Skeletal muscle tissue (tissue), 4 donors: ENCODE results near the gene ASB16. TPM values are rescaled to one million over a fixed set of nuclear protein-coding genes. Genes with fewer than 3 reads are reported as not detected.
"Not testable (repeated sequence)": the region's sequence is repeated elsewhere in the genome, so short reads cannot be mapped to it uniquely, and the experiment has no call there.

ENCODE experiments used
- H3K27ac ChIP-seq: one replicate; pipeline ENCODE4 v1.7.0; 2013; ENCODE audit warnings: mild to moderate bottlenecking, low read depth, low read length, inconsistent platforms
- H3K27me3 ChIP-seq, 3 donors: one replicate each; pipeline ENCODE4 v1.7.0; 2013; ENCODE audit warnings: low read length in 3 of 3; ENCODE audit not compliant: control insufficient read depth in 3 of 3, insufficient read depth in 3 of 3
- H3K36me3 ChIP-seq, 3 donors: one replicate each; pipeline ENCODE4 v1.7.0; 2013; ENCODE audit warnings: low read length in 3 of 3; ENCODE audit not compliant: control insufficient read depth in 3 of 3, insufficient read depth in 3 of 3
- H3K4me1 ChIP-seq, 3 donors: one replicate each; pipeline ENCODE4 v1.7.0; 2013; ENCODE audit warnings: low read length in 3 of 3, mild to moderate bottlenecking in 3 of 3; ENCODE audit not compliant: control insufficient read depth in 3 of 3, insufficient read depth in 3 of 3
- H3K4me3 ChIP-seq, 3 donors: one replicate each; pipeline ENCODE4 v1.7.0; 2013; ENCODE audit warnings: low read length in 3 of 3
- H3K9ac ChIP-seq, 3 donors: one replicate each; pipeline ENCODE4 v1.7.0; 2013; ENCODE audit warnings: low read length in 3 of 3, mild to moderate bottlenecking in 3 of 3, moderate library complexity in 2 of 3, low read depth in 1 of 3
- H3K9me3 ChIP-seq, 3 donors: one replicate each; pipeline ENCODE4 v1.7.0; 2013; ENCODE audit warnings: low read length in 3 of 3; ENCODE audit not compliant: control insufficient read depth in 3 of 3
- total RNA-seq: library from RNA; depleted of rRNA; stranded (reverse); fragments of >200 nt; gene quantifications from one replicate; pipeline ENCODE4 v1.2.3, GENCODE V29; 2014
- donor health status: Osteomylitis.

Gene ASB16
- total RNA-seq, 1 donor from 2014 or later = 4.7 TPM

- not testable (repeated sequence) for H3K27me3 ChIP-seq, H3K4me1 ChIP-seq, H3K27ac ChIP-seq, H3K4me3 ChIP-seq, H3K9me3 ChIP-seq, H3K36me3 ChIP-seq, H3K9ac ChIP-seq
Measured at GRCh38 chr17:44131372-44131771, 39.1 kb upstream of the ASB16 start.

- no peak overlapping the region for H3K9ac ChIP-seq
- no peak overlapping the region for H3K27ac ChIP-seq
- no peak overlapping the region for H3K4me3 ChIP-seq
- no peaks in the 10 kb centered on the region for H3K27me3 ChIP-seq
- H3K36me3 ChIP-seq = no peaks in the 10 kb centered on the region
- H3K9me3 ChIP-seq = no peaks in the 10 kb centered on the region
- no peaks in the 10 kb centered on the region for H3K4me1 ChIP-seq
Measured at GRCh38 chr17:44132275-44132821, 38.2 kb upstream of the ASB16 start.

DNA sequence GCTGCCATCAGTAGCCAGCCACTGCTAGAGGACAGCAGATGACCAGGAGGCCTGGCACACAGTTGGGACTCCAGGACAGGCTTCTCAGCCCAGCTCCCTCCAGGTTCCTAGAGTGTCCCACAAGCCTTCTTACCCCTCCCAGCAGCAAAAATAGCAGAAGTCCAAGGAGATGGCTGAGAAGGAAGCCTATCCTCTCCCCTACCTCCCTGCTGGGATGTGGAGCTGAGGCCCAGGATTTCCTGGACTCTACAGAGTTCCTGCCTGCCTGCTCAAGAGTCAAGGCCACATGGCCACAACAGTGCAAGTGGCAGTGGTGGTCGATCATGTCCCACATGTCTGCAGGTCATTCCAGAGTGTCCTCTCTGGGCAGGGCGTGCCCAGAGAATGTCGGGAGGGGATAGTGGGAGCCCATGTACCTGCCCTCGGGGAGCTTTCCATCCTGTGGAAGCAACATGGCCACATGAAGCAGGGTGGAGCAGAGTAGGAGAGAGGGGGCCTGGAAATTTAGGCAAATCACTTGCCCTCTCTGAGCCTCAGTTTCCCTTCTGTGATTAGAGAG is 36.5 kb upstream of the ASB16 start:
- Histone ChIP-seq H3K27ac (no peak overlapping the region), H3K4me1 (peaks cover 6 to 7% (median 7%) of the 10 kb centered on the region in 3 donors), H3K27me3 (peaks cover 0 to 8% (median 0%) of the 10 kb centered on the region in 3 donors), H3K9ac (no peak overlapping the region), H3K36me3 (no peaks in the 10 kb centered on the region), H3K4me3 (no peak overlapping the region), H3K9me3 (no peaks in the 10 kb centered on the region)

- no peaks in the 10 kb centered on the region for H3K36me3 ChIP-seq
- H3K27me3 ChIP-seq = peaks cover 0 to 8% (median 0%) of the 10 kb centered on the region in 3 donors
- H3K4me3 ChIP-seq = no peak overlapping the region
Measured at GRCh38 chr17:44134752-44135568, 35.5 kb upstream of the ASB16 start.

GRCh38 chr17:44137891-44138709 is 32.4 kb upstream of the ASB16 start:
- Histone ChIP-seq H3K27me3 (peaks cover 0 to 8% (median 0%) of the 10 kb centered on the region in 3 donors), H3K4me1 (peaks cover 12 to 21% (median 17%) of the 10 kb centered on the region in 3 donors), H3K27ac (no peak overlapping the region), H3K4me3 (no peak overlapping the region), H3K9ac (peak overlapping the region in 2 of 3 donors; percentile 25 to 40), H3K9me3 (no peaks in the 10 kb centered on the region), H3K36me3 (no peaks in the 10 kb centered on the region)

More at GRCh38 chr17:44134752-44135568, 35.5 kb upstream of the ASB16 start:
- H3K9me3 ChIP-seq = no peaks in the 10 kb centered on the region
- H3K4me1 ChIP-seq = peaks cover 6 to 7% (median 7%) of the 10 kb centered on the region in 3 donors
- H3K9ac ChIP-seq = no peak overlapping the region
- no peak overlapping the region for H3K27ac ChIP-seq

GRCh38 chr17:44143921-44144320 is 26.6 kb upstream of the ASB16 start:
- H3K4me1 ChIP-seq = peaks cover 25 to 43% (median 33%) of the 10 kb centered on the region in 3 donors
- H3K9me3 ChIP-seq = not testable (repeated sequence)

DNA sequence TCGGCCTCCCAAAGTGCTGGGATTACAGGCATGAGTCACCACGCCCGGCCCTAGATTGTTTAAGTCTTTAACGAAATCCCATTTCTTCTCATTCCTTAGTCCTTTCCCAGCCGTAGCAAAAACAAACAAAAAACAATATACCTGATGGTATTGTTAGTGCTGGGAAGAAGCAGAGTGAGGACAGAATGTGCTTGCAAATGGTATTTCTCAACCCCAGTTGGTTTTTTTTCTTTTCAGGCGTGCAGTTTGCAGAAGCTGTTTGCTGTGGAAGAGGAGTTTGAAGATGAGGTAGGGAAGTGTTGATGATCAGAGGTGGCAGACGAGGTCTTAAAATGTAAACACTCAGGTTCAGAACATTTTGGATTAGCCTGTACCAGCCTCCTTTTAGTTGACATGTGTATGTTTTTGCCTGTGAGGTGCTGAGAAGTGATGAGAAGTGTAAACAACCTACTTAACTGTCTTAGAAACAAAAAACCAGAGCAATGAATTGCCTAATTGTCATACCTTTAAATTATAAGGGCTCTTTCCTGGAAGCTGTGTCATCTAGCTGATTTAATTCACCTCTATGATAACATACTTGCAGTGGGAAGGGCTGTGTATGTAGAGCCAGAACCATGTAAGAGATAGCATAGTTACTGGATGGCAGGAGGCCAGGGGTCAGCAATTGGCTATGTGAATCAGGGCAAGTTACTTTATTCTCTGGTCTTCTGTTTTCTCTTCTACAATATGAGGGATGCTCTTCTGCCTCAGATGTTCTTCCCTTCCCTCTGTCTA is 25.4 kb upstream of the ASB16 start:
- H3K27ac ChIP-seq = no peak overlapping the region
- no peaks in the 10 kb centered on the region for H3K36me3 ChIP-seq
- H3K27me3 ChIP-seq = no peaks in the 10 kb centered on the region
- H3K9ac ChIP-seq = no peak overlapping the region
- H3K4me3 ChIP-seq = no peak overlapping the region
- H3K4me1 ChIP-seq = peaks cover 25 to 46% (median 33%) of the 10 kb centered on the region in 3 donors
- no peaks in the 10 kb centered on the region for H3K9me3 ChIP-seq

More at GRCh38 chr17:44143921-44144320, 26.6 kb upstream of the ASB16 start:
- H3K9ac ChIP-seq, H3K36me3 ChIP-seq, H3K27me3 ChIP-seq, H3K27ac ChIP-seq, H3K4me3 ChIP-seq: not testable (repeated sequence)

DNA sequence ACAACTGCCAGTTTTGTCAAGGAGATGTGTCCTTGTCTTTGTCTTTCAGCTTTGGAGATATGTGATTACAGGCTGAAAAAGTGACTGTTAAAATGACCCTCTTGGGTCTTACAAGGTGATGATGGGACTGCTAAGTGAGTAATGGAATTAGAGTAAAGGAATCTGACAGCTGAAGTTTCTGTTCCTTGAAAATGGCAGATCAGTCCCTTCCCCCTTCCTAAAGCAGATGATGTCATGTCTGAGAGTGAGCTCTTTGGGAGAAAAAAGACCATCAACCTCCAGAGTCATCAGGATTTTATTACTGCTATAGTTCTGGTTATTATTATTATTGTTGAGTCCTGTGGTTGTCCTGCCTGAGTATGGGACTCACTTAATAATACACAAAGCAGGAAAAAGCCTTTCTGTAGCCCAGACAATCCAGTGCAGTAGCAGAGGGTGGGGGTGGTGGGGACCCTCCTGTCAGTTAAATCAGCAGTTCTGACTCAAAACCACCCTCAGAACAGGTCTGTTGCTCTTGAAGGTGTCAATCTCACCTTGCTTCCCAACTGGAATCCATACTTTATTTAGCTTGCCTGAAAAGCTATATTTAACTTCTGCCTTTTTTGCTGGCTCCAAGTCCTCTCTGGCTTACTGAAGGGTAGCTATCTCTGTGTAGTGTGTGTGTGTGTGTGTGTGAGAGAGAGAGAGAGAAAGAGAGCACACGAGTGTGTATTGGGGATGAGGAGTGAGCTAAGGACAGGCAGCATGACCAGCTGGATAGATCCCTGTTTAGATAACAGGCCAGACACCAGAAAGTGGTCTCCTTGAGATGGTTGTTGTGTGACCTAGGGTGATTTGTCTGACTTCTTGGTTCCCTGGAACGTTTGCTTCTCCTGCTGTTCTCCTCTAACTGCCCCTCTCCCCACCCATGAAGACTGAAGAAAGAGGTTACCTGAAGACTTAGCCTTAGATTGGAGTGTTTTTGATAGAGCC is 23.8 kb upstream of the ASB16 start:
- Histone ChIP-seq H3K27me3 (no peaks in the 10 kb centered on the region), H3K36me3 (no peaks in the 10 kb centered on the region), H3K27ac (peak overlapping the region; percentile 73), H3K9me3 (no peaks in the 10 kb centered on the region), H3K4me3 (peak overlapping the region in 1 of 3 donors; percentile 43), H3K4me1 (peaks cover 25 to 42% (median 30%) of the 10 kb centered on the region in 3 donors), H3K9ac (peak overlapping the region in 2 of 3 donors; percentile 38 to 51)
